ENCODE data around the gene ADGRL2.

- TF ChIP-seq POLR2A (IDR thresholded peaks at IDR 0.05): no peak
- TF ChIP-seq CTCF (IDR thresholded peaks at IDR 0.05): no peak
Measured at GRCh38 chr1:81834268-81834667, 33.5 kb downstream of the ADGRL2 start.
